Effector memory CD8-positive, alpha-beta T cell (primary cell): Measurements from ENCODE around the gene EED.
"Not testable (repeated sequence)": the region's sequence is repeated elsewhere in the genome, so short reads cannot be mapped to it uniquely, and the experiment has no call there.

Source experiments
- ATAC-seq: fragments of 150-1000 bp; cut with Tn5 transposase; replicated peaks from 2 replicates; pipeline ENCODE4 v1.10.0; 2021; ENCODE audit warnings: mild to moderate bottlenecking, moderate library complexity
- DNase-seq, 3 experiments: peaks; one replicate each; pipeline ENCODE4 v3.0.0; 2021
- H3K27ac Mint-ChIP-seq, 2 donors: one replicate each; pipeline ENCODE4 v1.8.0; 2022; ENCODE audit warnings: mild to moderate bottlenecking in 2 of 2, mixed read lengths in 2 of 2, moderate library complexity in 2 of 2
- H3K27me3 Mint-ChIP-seq, 2 donors: one replicate each; pipeline ENCODE4 v1.8.0; 2022; ENCODE audit warnings: mixed read lengths in 2 of 2
- H3K36me3 Mint-ChIP-seq: one replicate; pipeline ENCODE4 v1.8.0; 2022; ENCODE audit warnings: mild to moderate bottlenecking, moderate library complexity, mixed read lengths; ENCODE audit not compliant: insufficient read depth
- H3K4me1 Mint-ChIP-seq, 2 donors: one replicate each; pipeline ENCODE4 v1.8.0; 2022; ENCODE audit warnings: low read depth in 2 of 2, mixed read lengths in 2 of 2
- H3K4me3 Mint-ChIP-seq, 2 donors: one replicate each; pipeline ENCODE4 v1.8.0; 2022; ENCODE audit warnings: mild to moderate bottlenecking in 2 of 2, mixed read lengths in 2 of 2, moderate library complexity in 2 of 2
- H3K9me3 Mint-ChIP-seq, 2 donors: one replicate each; pipeline ENCODE4 v1.8.0; 2022; ENCODE audit warnings: mixed read lengths in 2 of 2

The EED gene

GRCh38 chr11:86274999-86275398, 30.4 kb downstream of the EED start:
- DNase-seq (no peak), ATAC-seq (no peak)
- H3K4me1 Mint-ChIP-seq, result peaks cover 19 to 34% of the 10 kb centered on the region in 2 donors
- H3K9me3 Mint-ChIP-seq, result no peaks in the 10 kb centered on the region
- no peak overlapping the region for H3K4me3 Mint-ChIP-seq
- no peaks in the 10 kb centered on the region for H3K27me3 Mint-ChIP-seq
- H3K27ac Mint-ChIP-seq, result peak overlapping the region; percentile 77 to 82
- H3K36me3 Mint-ChIP-seq, result peaks cover 86% of the 10 kb centered on the region

DNA sequence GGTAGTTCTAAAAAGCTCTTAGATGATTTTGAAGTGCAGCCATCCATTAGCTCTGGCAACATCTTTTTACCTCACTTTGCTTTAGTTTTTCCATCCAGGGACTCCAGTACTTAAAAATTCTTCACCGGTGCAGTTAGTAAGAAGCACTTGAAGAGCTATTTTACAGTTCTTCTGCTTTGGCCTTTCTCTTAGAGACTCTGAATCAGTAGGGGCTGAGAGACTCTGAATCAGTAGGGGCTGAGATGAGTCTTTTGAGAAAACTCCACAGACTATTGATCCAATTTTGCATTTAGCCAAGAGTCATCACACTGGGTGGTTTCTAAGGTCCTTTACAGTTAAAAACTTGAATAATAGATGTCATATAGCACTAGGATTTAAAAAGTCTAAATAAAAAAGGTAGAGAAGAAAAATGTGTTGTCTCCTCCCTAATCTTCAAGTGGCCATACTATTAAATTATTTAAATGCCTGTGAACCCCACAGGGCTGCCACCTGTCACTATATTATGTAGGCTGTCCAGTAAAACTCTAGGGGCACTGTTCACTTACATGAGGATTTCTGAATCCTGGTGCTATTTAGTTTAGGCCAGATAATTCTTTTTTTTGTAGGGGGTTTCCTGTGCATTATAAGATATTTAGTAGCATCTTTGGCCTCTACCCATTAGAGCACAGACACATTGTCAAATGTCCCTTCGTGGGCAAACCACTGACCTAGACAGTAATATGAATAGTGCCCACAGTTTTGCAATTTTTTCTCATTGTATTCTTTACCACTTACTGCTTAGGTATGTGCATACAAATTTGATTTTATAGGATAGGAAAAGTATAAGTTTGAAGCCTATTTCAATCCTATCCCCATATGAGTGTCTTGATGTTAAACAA, 31.2 kb downstream of the EED start:
- Mint-ChIP-seq H3K36me3 (peaks cover 82% of the 10 kb centered on the region), H3K4me1 (peaks cover 17 to 30% of the 10 kb centered on the region in 2 donors), H3K9me3 (no peaks in the 10 kb centered on the region), H3K4me3 (no peak overlapping the region), H3K27ac (no peak overlapping the region), H3K27me3 (no peaks in the 10 kb centered on the region)
- ATAC-seq, result peak; percentile 40
- no peak for DNase-seq

DNA sequence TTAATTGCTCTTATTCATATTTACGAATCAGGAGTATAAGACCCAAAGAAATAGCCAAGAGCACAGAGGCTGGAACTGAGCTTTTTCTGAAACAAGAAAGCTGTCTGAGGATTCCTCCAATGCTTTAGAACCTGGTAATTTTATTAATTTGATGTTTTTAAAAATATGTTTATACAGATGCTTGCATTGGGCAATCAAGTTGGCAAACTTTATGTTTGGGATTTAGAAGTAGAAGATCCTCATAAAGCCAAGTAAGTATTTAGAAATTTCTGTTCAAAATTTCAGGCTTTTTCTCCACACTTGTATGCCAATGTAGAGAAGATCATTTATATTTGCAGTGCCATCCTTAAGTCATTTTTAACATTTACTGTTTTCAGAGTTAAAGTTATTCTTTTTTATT, 33.2 kb downstream of the EED start:
- ATAC-seq (no peak), DNase-seq (no peak)
- no peaks in the 10 kb centered on the region for H3K27me3 Mint-ChIP-seq
- H3K36me3 Mint-ChIP-seq, result peaks cover 66% of the 10 kb centered on the region
- no peak overlapping the region for H3K4me3 Mint-ChIP-seq
- no peaks in the 10 kb centered on the region for H3K9me3 Mint-ChIP-seq
- H3K4me1 Mint-ChIP-seq, result peaks cover 16 to 20% of the 10 kb centered on the region in 2 donors
- no peak overlapping the region for H3K27ac Mint-ChIP-seq

- Mint-ChIP-seq H3K9me3 (no peaks in the 10 kb centered on the region), H3K27me3 (no peaks in the 10 kb centered on the region), H3K4me3 (no peak overlapping the region), H3K4me1 (peaks cover 16 to 17% of the 10 kb centered on the region in 2 donors), H3K36me3 (peaks cover 61% of the 10 kb centered on the region), H3K27ac (no peak overlapping the region)
- no peak for DNase-seq
- ATAC-seq, result no peak
These were observed 33.7 kb downstream of the EED start for GRCh38 chr11:86278226-86278625.

DNA sequence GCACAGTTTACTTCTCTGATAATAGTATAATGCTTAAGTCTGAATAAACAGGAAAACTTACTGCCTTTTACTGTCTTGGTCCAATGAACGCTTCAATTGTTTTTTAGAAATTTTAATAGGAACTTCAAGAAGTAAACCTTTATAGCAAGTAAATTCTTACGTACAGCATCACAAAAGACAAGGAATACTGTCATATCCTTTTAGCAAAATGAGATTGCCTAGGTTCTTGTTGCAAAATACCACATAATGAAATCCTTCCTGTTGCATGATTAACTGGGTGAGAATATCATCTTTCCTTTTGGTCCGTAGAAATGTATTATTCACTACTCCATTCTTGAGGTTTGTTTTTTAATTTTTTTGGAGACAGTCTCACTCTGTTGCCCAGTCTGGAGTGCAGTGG, 35.2 kb downstream of the EED start:
- H3K27me3 Mint-ChIP-seq, result no peaks in the 10 kb centered on the region
- H3K36me3 Mint-ChIP-seq, result peaks cover 55% of the 10 kb centered on the region
- H3K9me3 Mint-ChIP-seq, result no peaks in the 10 kb centered on the region
- H3K4me1 Mint-ChIP-seq, result peaks cover 11 to 13% of the 10 kb centered on the region in 2 donors
- H3K27ac Mint-ChIP-seq, result no peak overlapping the region
- no peak overlapping the region for H3K4me3 Mint-ChIP-seq
- DNase-seq (no peak), ATAC-seq (no peak)

DNA sequence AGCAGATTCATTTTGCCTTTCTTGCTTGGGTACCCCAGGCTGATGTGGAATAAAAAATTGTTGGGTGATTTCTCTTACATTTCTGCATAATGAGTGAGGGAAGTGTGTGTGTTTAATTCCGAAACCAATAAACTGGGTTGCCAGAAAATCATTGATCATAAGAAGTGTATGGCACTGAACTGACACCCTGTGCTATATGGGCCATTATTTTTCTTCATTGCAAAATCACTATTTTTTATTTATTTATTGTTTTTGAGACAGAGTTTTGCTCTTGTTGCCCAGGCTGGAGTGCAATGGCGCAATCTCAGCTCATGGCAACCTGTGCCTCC, 42.9 kb downstream of the EED start:
- Mint-ChIP-seq H3K4me3 (no peak overlapping the region), H3K9me3 (no peaks in the 10 kb centered on the region), H3K27ac (peak overlapping the region; percentile 18 to 88), H3K36me3 (peaks cover 15% of the 10 kb centered on the region), H3K4me1 (peaks cover 14 to 15% of the 10 kb centered on the region in 2 donors), H3K27me3 (no peaks in the 10 kb centered on the region)
- ATAC-seq (no peak), DNase-seq (no peak)

DNA sequence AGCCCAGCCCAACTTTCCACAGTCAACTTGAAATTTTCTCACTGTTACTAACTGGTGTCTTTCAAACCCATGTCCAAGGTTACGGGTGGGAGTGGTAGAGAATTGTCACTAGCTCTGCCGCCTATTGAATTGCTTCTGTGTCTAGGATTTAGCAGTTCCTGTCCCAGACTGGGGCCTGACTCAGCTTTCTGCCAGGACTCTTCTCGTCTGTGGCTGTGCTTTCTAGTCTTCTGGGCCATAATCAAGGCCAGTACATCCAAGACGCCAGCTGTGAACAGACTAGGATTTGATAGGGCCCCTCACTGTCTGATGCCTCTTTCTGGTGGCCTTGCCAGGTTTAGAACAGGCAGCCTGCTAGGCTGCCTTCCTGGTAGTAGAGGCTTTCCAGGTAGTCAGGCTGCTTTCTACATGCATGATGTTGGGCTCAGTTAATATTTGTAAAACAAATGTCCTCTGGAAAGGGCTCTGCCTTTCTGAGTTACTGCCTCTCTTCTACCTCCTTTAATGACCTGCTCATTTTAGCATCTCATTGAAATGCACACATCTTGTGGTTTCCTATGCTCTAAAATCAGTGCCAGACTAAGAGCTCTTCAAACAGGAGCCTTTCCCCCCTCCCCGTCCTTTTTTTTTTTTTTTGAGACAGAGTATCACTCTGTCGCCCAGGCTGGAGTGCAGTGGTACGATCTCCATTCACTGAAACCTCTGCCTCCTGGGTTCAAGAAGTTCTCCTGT, 44.4 kb downstream of the EED start:
- H3K36me3 Mint-ChIP-seq, result peaks cover 12% of the 10 kb centered on the region
- DNase-seq (no peak), ATAC-seq (no peak)
- peaks cover 17 to 19% of the 10 kb centered on the region in 2 donors for H3K4me1 Mint-ChIP-seq
- H3K9me3 Mint-ChIP-seq, result no peaks in the 10 kb centered on the region
- H3K27me3 Mint-ChIP-seq, result no peaks in the 10 kb centered on the region
- peak overlapping the region; percentile 73 to 80 for H3K27ac Mint-ChIP-seq
- H3K4me3 Mint-ChIP-seq, result no peak overlapping the region

GRCh38 chr11:86289508-86290280, 45.1 kb downstream of the EED start:
- not testable (repeated sequence) for DNase-seq, ATAC-seq, H3K4me3 Mint-ChIP-seq, H3K9me3 Mint-ChIP-seq, H3K36me3 Mint-ChIP-seq, H3K27me3 Mint-ChIP-seq
- H3K27ac Mint-ChIP-seq, result peak overlapping the region; percentile 73 to 80
- peaks cover 17 to 19% of the 10 kb centered on the region in 2 donors for H3K4me1 Mint-ChIP-seq

DNA sequence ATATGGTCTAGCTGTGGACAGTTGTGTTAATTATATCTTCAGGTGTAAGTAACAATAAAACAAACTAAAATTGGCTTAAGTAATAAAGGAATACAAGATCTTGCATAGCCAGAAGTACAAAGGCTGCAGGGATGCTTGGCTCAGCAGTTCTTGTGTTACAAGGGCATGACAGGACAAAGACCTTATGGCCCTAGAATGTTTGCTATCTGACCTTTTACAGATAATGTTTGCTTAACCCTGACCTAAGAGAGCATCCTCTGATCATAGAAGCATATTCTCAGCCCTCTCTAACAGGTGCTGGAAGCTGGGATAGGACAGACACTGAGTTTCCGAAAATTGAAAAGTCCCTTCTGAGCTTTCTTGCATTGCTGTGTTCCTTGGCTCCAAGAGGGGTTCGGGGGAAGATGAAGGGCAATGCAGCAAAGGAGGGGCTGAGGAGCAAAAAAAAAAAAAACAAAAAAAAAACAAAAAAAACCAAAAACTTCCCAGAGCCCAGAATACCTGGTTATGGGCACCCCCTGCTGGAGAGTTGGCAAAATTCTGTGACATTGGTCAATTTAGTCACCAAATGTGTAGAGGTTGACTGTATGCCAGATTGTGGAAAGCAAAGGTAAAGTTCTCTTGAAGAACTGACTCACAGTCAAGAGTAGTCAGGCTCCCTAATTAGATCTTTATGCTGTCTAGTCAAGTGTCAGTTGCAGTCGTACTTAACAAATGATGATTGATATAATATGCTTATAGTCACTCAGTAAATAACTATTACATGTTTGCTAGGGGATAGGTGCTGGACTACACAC, 47.1 kb downstream of the EED start:
- Mint-ChIP-seq H3K27ac (peak overlapping the region in 1 of 2 donors; percentile 35), H3K27me3 (no peaks in the 10 kb centered on the region), H3K4me3 (no peak overlapping the region), H3K9me3 (no peaks in the 10 kb centered on the region), H3K36me3 (no peaks in the 10 kb centered on the region), H3K4me1 (peaks cover 15 to 19% of the 10 kb centered on the region in 2 donors)
- DNase-seq (peak; percentile 42 to 56 (median 54)), ATAC-seq (peak; percentile 23)

DNA sequence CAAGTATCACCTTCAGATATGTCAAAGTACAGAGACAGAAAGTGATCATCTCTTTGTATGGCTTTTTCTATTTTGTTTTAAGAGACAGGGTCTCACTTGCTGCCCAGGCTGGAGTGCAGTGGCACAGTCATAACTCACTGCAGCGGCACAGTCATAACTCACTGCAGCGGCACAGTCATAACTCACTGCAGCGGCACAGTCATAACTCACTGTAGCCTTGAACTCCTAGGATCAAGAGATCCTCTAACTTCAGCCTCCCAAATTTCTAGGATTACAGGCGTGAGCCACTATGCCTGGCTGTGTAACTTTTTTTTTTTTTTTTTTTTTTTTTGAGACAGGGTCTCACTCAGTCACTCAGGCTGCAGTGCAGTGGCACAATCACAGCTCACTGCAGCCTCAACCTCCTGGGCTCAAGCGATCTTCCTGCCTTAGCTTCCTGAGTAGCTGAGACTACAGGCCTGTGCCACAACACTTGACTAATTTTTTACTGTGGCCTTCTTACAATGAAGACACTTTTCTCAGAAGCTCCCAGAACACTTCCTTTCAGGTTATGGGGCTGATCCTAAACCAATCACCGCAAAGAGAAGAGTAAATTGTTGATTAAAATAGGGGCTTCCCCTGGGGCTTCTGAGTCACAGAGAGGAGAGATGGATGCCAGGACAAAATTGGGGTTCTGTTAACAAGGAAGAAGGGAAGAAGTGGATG, 48.5 kb downstream of the EED start:
- peak overlapping the region in 1 of 2 donors; percentile 0 for H3K4me3 Mint-ChIP-seq
- H3K9me3 Mint-ChIP-seq, result no peaks in the 10 kb centered on the region
- H3K27ac Mint-ChIP-seq, result peak overlapping the region; percentile 46 to 96
- no peaks in the 10 kb centered on the region for H3K36me3 Mint-ChIP-seq
- H3K4me1 Mint-ChIP-seq, result peaks cover 9 to 14% of the 10 kb centered on the region in 2 donors
- H3K27me3 Mint-ChIP-seq, result no peaks in the 10 kb centered on the region
- no peak for DNase-seq
- ATAC-seq, result peak; percentile 75

DNA sequence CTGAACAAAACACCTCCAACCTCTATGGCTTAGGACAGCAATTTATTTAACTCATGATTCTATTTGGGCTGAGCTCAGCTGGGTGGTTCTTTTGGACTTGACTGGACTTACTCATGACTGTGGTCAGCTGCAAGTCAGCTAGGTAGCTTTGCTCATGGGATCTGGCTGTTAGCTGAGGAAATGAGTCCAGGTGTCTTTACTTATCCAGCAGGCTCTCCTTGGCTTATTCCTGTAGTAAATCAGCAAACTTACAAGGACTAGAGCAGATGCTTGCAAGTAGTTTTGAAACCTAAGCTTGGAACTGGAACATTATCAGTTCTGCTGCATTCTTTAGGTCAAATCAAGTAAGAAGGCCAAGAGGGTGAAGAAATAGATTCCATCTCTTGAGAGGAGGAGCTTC, 49.5 kb downstream of the EED start:
- ATAC-seq (no peak), DNase-seq (no peak)
- Mint-ChIP-seq H3K4me3 (no peak overlapping the region), H3K9me3 (no peaks in the 10 kb centered on the region), H3K4me1 (peaks cover 7 to 10% of the 10 kb centered on the region in 2 donors), H3K27ac (peak overlapping the region in 1 of 2 donors; percentile 9), H3K27me3 (no peaks in the 10 kb centered on the region), H3K36me3 (no peaks in the 10 kb centered on the region)

- peaks cover 9% of the 10 kb centered on the region for H3K36me3 Mint-ChIP-seq
- peaks cover 12 to 18% of the 10 kb centered on the region in 2 donors for H3K4me1 Mint-ChIP-seq
- H3K27me3 Mint-ChIP-seq, result no peaks in the 10 kb centered on the region
- DNase-seq (no peak), ATAC-seq (no peak)
- peak overlapping the region; percentile 99 to 100 for H3K27ac Mint-ChIP-seq
- H3K9me3 Mint-ChIP-seq, result no peaks in the 10 kb centered on the region
- H3K4me3 Mint-ChIP-seq, result peak overlapping the region; percentile 99 to 100
These were observed 57.2 kb downstream of the EED start for GRCh38 chr11:86301742-86302091.
